ENCODE measurements around the gene PDCD6IP. TPM values are rescaled to one million over a fixed set of nuclear protein-coding genes. Genes with fewer than 3 reads are reported as not detected.
A peak's percentile ranks its signal among the peaks of the same experiment; 100 is the strongest.

The PDCD6IP gene
- total RNA-seq, 1 donor from 2014 or later, result 71.3 TPM

DNA sequence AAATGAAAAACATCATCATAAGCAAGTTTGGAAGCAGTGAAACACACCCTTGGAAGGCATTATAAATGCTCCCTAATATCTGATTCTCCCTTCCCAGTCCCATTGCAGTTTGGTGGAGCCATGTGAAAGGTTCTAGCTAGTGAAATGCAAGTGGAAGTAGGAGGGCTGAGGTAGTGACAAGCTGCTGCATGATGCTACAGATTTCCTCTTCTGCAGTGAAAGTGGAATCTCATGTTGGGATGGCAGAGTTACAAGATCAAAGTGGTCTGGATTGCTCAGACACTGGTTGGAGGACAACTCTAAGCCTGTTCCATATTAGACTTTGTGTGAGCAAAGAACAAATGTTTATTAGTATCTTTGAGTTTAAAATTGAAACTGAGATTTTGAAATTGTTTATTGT, 3.3 kb upstream of the PDCD6IP start:
- DNase-seq (ENCODE audit: low read depth), result no peak
- TF ChIP-seq, protein P1, sequence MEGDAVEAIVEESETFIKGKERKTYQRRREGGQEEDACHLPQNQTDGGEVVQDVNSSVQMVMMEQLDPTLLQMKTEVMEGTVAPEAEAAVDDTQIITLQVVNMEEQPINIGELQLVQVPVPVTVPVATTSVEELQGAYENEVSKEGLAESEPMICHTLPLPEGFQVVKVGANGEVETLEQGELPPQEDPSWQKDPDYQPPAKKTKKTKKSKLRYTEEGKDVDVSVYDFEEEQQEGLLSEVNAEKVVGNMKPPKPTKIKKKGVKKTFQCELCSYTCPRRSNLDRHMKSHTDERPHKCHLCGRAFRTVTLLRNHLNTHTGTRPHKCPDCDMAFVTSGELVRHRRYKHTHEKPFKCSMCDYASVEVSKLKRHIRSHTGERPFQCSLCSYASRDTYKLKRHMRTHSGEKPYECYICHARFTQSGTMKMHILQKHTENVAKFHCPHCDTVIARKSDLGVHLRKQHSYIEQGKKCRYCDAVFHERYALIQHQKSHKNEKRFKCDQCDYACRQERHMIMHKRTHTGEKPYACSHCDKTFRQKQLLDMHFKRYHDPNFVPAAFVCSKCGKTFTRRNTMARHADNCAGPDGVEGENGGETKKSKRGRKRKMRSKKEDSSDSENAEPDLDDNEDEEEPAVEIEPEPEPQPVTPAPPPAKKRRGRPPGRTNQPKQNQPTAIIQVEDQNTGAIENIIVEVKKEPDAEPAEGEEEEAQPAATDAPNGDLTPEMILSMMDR (conservative IDR thresholded peaks at IDR 0.05; ENCODE audit: low read depth, low read length), result no peak
- no peak overlapping the region for H3K4me3 ChIP-seq (ENCODE audit: low read depth, low read length)

DNA sequence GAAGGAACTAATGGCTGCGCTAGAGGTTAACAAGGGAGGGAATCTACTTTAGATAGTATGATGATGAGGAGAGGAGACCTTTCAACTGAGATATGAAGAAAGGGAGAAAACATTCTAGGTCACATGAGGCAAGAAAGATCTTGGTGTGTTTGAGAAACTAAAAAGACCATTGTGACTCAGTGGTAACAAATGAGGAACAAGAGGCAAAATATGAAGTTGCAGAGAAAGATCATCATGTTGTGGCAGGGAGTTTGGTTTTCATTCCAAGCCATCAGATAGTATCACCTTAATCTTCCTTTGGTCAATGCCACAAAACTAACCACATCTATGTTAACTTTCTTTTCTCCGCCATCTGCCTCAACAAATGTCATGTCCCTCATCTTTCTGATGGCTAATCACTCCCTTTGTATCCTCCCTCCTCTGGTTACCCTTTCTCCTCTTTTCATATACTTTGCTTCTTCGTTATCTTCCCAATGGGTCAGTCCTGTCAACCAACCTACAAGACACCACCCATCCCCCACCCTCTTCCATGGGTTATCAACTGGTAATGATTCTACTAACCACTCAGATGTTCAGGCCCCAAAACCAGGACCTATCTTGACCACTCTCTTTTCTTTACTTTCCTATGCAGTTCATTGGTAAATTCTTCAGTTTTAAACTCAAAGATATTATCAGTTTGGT, 2.4 kb upstream of the PDCD6IP start:
- no peak for DNase-seq (ENCODE audit: low read depth)
- TF ChIP-seq, protein P1 (conservative IDR thresholded peaks at IDR 0.05; ENCODE audit: low read depth, low read length), result no peak
- H3K4me3 ChIP-seq (ENCODE audit: low read depth, low read length), result no peak overlapping the region

DNA sequence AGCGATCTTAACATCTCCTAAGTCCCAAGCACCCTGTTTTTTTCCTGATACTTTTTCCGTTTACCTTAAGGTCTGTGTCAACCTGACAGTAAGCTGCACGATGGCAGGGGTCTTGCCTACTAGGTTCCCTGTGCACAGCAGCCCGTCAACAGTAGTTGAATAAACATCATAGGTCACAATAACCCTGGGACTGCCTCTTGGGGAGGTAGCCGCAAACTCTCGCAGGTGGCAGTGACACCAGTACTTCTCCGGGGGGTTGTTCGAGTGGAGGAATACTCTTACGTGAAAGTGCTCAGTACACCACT, 365 bp upstream of the PDCD6IP start:
- H3K4me3 ChIP-seq (ENCODE audit: low read depth, low read length), result peak overlapping the region; percentile 73
- TF ChIP-seq, protein P1 (conservative IDR thresholded peaks at IDR 0.05; ENCODE audit: low read depth, low read length), result no peak
- no peak for DNase-seq (ENCODE audit: low read depth)

DNA sequence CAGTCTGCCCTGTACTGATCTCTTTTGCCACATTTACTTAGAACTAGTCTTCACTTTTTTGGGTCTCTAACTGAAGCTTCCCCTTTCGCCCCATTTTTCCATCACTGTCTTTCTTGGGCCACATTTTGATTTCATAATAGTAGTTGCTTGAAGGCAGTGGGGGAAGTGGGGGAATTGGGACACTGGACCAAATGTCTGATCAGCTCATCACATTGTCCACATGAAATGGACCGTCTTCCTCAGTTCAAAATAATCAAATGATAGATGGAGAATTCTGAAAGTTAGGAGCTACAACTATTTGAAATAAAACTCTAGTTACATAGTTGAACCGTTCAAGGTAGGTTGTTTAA, 747 bp downstream of the PDCD6IP start:
- H3K4me3 ChIP-seq (ENCODE audit: low read depth, low read length), result peak overlapping the region; percentile 73
- TF ChIP-seq, protein P1 (conservative IDR thresholded peaks at IDR 0.05; ENCODE audit: low read depth, low read length), result no peak
- DNase-seq (ENCODE audit: low read depth), result no peak

DNA sequence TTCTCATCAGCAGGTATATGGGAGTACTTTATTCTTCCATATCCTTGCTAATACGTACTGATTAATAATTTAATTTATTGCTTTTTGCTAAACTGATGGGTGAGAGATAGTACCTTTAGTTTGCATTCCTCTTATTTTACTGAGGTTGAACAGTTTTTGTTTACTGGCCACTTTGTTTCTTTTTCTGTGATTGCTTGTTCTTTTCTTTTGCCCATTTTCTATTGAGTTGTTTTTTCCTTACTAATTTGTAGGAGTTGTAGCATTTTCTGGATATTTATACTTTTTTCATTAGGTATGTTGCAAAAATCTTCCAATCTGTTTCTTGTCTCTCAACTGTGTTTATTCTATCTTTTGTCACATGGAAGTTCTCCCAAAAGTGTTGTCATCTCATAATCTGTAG, 4.8 kb downstream of the PDCD6IP start:
- no peak overlapping the region for H3K4me3 ChIP-seq (ENCODE audit: low read depth, low read length)
- TF ChIP-seq, protein P1 (conservative IDR thresholded peaks at IDR 0.05; ENCODE audit: low read depth, low read length), result no peak
- no peak for DNase-seq (ENCODE audit: low read depth)

DNA sequence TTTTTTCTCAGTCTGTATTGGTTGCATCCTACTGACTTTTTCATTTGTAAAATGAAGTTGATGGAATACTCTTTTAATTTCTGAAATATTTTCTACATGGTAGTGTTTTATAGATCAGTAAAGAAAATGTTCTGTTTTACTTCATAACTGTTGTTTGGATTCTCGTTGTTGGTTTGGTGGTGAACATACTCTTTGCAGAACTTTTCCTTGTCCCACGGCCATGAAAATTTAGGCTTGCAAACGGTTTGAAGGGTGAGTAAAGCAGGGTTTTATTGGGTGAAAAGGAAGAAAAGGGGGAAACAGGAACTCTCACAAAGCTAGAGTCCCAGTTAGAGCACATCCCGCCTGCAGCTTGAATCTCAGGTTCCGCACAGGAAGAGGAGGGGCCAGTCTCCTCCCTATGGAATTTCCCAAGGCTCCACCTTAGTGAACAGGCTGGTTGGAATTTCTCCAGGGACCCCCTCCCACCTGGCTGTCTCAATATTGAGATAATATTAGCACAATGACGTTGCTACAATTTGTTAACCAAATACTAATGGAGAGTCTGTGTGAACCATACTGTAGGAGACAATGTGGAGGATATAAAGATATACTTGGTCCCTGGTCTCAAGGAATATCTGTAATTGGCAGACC, 5.6 kb downstream of the PDCD6IP start:
- H3K4me3 ChIP-seq (ENCODE audit: low read depth, low read length), result no peak overlapping the region
- DNase-seq (ENCODE audit: low read depth), result no peak
- TF ChIP-seq, protein P1 (conservative IDR thresholded peaks at IDR 0.05; ENCODE audit: low read depth, low read length), result no peak

DNA sequence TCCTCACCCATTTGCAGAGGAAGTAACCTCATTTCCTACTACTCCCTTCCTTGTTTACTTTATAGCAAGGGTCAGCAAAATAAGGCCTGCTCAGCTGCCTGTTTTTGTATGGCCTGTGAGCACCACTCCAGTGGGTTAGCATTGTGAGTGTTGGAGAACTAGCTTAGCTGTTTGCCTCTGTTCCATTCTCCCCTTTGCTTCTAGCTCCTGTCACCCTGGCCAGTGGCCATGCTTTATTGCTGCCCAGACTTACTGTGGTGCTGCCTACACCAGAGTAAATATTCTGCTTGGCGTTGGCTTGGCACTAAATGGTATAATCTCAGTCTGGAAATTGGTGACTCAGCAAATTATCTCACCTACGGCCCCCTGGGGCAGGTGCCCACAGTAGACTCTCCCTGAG, 8.8 kb downstream of the PDCD6IP start:
- no peak for DNase-seq (ENCODE audit: low read depth)
- TF ChIP-seq, protein P1 (conservative IDR thresholded peaks at IDR 0.05; ENCODE audit: low read depth, low read length), result no peak
- H3K4me3 ChIP-seq (ENCODE audit: low read depth, low read length), result no peak overlapping the region

Data from epithelial cell of proximal tubule (primary cell).